HepG2 (cell line): Measurements from ENCODE around the gene RASD1. TPM values are rescaled to one million over a fixed set of nuclear protein-coding genes. Genes with fewer than 3 reads are reported as not detected.

Experiments used
- ATAC-seq: fragments of 200-7000 bp; cut with Tn5 transposase; 3 replicates; pipeline ENCODE4 v1.9.1; 2020; ENCODE audit warnings: mild to moderate bottlenecking, moderate library complexity
- BruUV-seq: library from RNA; stranded (reverse); fragments of 400-500 nt; replicated peaks from 2 replicates; lab custom pipeline; 2021; lab: Mats Ljungman, UMichigan
- CTCF ChIA-PET: fragments of 300-600 bp; formaldehyde crosslinking; extraction: SDS; loops from one replicate; lab custom pipeline; 2021; ENCODE audit warnings: low total read pairs, inconsistent platforms, low intra/inter-chr PET ratio; lab: Yijun Ruan, JAX
- POLR2A ChIA-PET: fragments of 350-600 bp; sonication (Branson Sonifier 250); formaldehyde crosslinking; loops from one replicate; lab custom pipeline; 2020; ENCODE audit warnings: antibody characterized with exemption, inconsistent platforms; lab: Yijun Ruan, JAX
- DNase-seq: peaks from one replicate; pipeline ENCODE4 v3.0.0-alpha.2; 2015; ENCODE audit warnings: low spot score
- FAIRE-seq: peaks from 3 replicates; lab custom pipeline; 2011; peaks lifted over from hg19 to GRCh38; lab: Jason Lieb, UNC
- H2AFZ ChIP-seq: one replicate; pipeline ENCODE4 v1.6.1; 2011; ENCODE audit warnings: low read length, inconsistent platforms
- H3K27ac ChIP-seq: fragments of 300-600 bp; 3 replicates; pipeline ENCODE4 v1.8.0; 2011; ENCODE audit warnings: mixed run types, mild to moderate bottlenecking, mixed read lengths, low read length, inconsistent platforms; ENCODE audit not compliant: insufficient read depth; ENCODE audit errors: extremely low read length
- H3K27me3 ChIP-seq, 2 experiments: fragments of 200-600 bp in 1 of 2; 2 replicates in 1 of 2; 3 replicates in 1 of 2; pipeline versions ENCODE4 v1.6.0 to v1.8.0; 2011; ENCODE audit warnings: low read length in 2 of 2, mild to moderate bottlenecking in 2 of 2, moderate library complexity in 2 of 2, inconsistent platforms in 1 of 2; ENCODE audit not compliant: insufficient read depth in 2 of 2, control insufficient read depth in 1 of 2
- H3K36me3 ChIP-seq, 2 experiments: fragments of 200-600 bp in 1 of 2; replicated peaks in 1 of 2; 2 replicates in 1 of 2; 3 replicates in 1 of 2; pipeline versions ENCODE4 v1.5.1 to v1.8.0; 2011; ENCODE audit warnings: low read length in 2 of 2, inconsistent platforms in 1 of 2; ENCODE audit not compliant: insufficient read depth in 2 of 2, control insufficient read depth in 1 of 2
- H3K4me1 ChIP-seq: 2 replicates; pipeline ENCODE4 v1.5.1; 2012; ENCODE audit warnings: low read length, inconsistent platforms; ENCODE audit not compliant: insufficient read depth
- H3K4me2 ChIP-seq: 2 replicates; pipeline ENCODE4 v1.6.0; 2011; ENCODE audit warnings: low read depth, low read length, inconsistent platforms
- H3K4me3 ChIP-seq, 3 experiments: fragments of 200-600 bp in 1 of 3; sonication (generic), shearing (Covaris generic) in 1 of 3; replicated peaks in 1 of 3; 2 replicates each; pipeline ENCODE4 v1.5.1; 2011 to 2016; ENCODE audit warnings: low read length in 3 of 3, inconsistent platforms in 2 of 3, low read depth in 2 of 3, mild to moderate bottlenecking in 2 of 3, control low read depth in 1 of 3, mixed read lengths in 1 of 3; ENCODE audit not compliant: insufficient read depth in 1 of 3
- H3K79me2 ChIP-seq: one replicate; pipeline ENCODE4 v1.6.1; 2011; ENCODE audit warnings: low read length, inconsistent platforms; ENCODE audit not compliant: insufficient read depth
- H3K9ac ChIP-seq: 2 replicates; pipeline ENCODE4 v1.6.0; 2011; ENCODE audit warnings: mild to moderate bottlenecking, low read depth, low read length, inconsistent platforms; ENCODE audit not compliant: insufficient read depth
- H3K9me3 ChIP-seq: 2 replicates; pipeline ENCODE4 v1.5.1; 2012; ENCODE audit warnings: mild to moderate bottlenecking, low read length
- H4K20me1 ChIP-seq: 2 replicates; pipeline ENCODE4 v1.6.0; 2011; ENCODE audit warnings: inconsistent platforms, mild to moderate bottlenecking, low read length, moderate library complexity; ENCODE audit not compliant: insufficient read depth
- ATF1 ChIP-seq: IDR thresholded peaks from 2 replicates; pipeline ENCODE4 v1.6.1; 2016; ENCODE audit warnings: mild to moderate bottlenecking, control low read depth
- CBX5 ChIP-seq: sonication (generic); formaldehyde crosslinking; IDR thresholded peaks from 2 replicates; pipeline ENCODE4 v1.4.0; 2020; ENCODE audit warnings: missing genetic modification reagents, borderline replicate concordance
- CC2D1A ChIP-seq: sonication (generic); formaldehyde crosslinking; IDR thresholded peaks from 2 replicates; pipeline ENCODE4 v1.8.1; 2023; ENCODE audit warnings: mild to moderate bottlenecking, missing genetic modification reagents
- CEBPB ChIP-seq: IDR thresholded peaks from 2 replicates; pipeline ENCODE4 v1.6.1; 2011; ENCODE audit warnings: low read depth, low read length, improper control_type of control experiment, borderline replicate concordance
- EED ChIP-seq: sonication (generic); formaldehyde crosslinking; IDR thresholded peaks from 2 replicates; pipeline ENCODE4 v1.5.0; 2020; ENCODE audit warnings: mild to moderate bottlenecking, missing genetic modification reagents
- FOXM1 ChIP-seq: sonication (generic); formaldehyde crosslinking; IDR thresholded peaks from 2 replicates; pipeline ENCODE4 v1.5.0; 2020; ENCODE audit warnings: missing genetic modification reagents
- GPN1 ChIP-seq: sonication (generic); formaldehyde crosslinking; IDR thresholded peaks from 2 replicates; pipeline ENCODE4 v1.5.1; 2020; ENCODE audit warnings: missing genetic modification reagents, borderline replicate concordance
- NFE2 ChIP-seq: sonication (generic); formaldehyde crosslinking; IDR thresholded peaks from 2 replicates; pipeline ENCODE4 v1.4.0; 2020; ENCODE audit warnings: missing genetic modification reagents
- NPAS2 ChIP-seq: sonication (generic); formaldehyde crosslinking; IDR thresholded peaks from 2 replicates; pipeline ENCODE4 v1.8.0; 2022; ENCODE audit warnings: mild to moderate bottlenecking, missing genetic modification reagents, borderline replicate concordance
- TAF15 ChIP-seq: fragments of 200-400 bp; formaldehyde crosslinking; IDR thresholded peaks from one replicate; pipeline ENCODE4 v1.6.1; 2018; ENCODE audit warnings: mild to moderate bottlenecking, low read depth, low read length; ENCODE audit not compliant: poor library complexity, severe bottlenecking
- WGBS: methylation state at CpG from one replicate; pipeline ENCODE4 v1.1.6; 2017; ENCODE audit warnings: low lambda C conversion rate; 5-methylcytosine and 5-hydroxymethylcytosine counted together
- in situ Hi-C: cut with HindIII; loops from 2 replicates; pipeline ENCODE4 v1.10.0; 2017; ENCODE audit warnings: low pct_unique_long_range_greater_than_20kb; ENCODE audit not compliant: extremely low pct_ligation_motif_present
- intact Hi-C: fragments of 100-400 bp; cut with micrococcal nuclease; formaldehyde crosslinking; loops from one replicate; pipeline ENCODE4 v1.10.0; 2022; ENCODE audit not compliant: unreplicated experiment
- polyA plus RNA-seq, 8 experiments: library from polyadenylated mRNA; depleted of rRNA in 3 of 8; stranded (reverse) in 7 of 8; unstranded in 1 of 8; fragments of >200 nt; fragmentation: Illumina TruSeq in 4 of 8; extraction: Trizol in 4 of 8; gene quantifications; 2 replicates each; pipeline versions ENCODE4 v1.2.1 to v1.2.3, GENCODE V29; 2011 to 2016; ENCODE audit warnings: low read depth in 4 of 8, missing spikeins in 1 of 8, mixed read lengths in 1 of 8; ENCODE audit not compliant: insufficient read depth in 1 of 8
- total RNA-seq, 5 experiments: library from RNA; depleted of rRNA; stranded (reverse); fragments of >200 nt; fragmentation: Illumina TruSeq; extraction: Trizol; gene quantifications; 2 replicates each; pipeline ENCODE4 v1.2.3, GENCODE V29; 2016; ENCODE audit warnings: low read depth in 1 of 5
- TF ChIP-seq, protein P1 (sequence below): sonication (generic); formaldehyde crosslinking; IDR thresholded peaks from 2 replicates; pipeline ENCODE4 v1.5.0; 2020; ENCODE audit warnings: missing genetic modification reagents
- TF ChIP-seq, protein P2 (sequence below): sonication (generic); formaldehyde crosslinking; IDR thresholded peaks from 2 replicates; pipeline ENCODE4 v1.8.1; 2023; ENCODE audit warnings: mild to moderate bottlenecking, missing genetic modification reagents, borderline replicate concordance

The RASD1 gene
- total and polyA plus RNA-seq, 2 of the 13 experiments (the other 11 are each of a cell fraction or from before 2014, with no cell fraction given), result 1.6 to 4.2 TPM

DNA sequence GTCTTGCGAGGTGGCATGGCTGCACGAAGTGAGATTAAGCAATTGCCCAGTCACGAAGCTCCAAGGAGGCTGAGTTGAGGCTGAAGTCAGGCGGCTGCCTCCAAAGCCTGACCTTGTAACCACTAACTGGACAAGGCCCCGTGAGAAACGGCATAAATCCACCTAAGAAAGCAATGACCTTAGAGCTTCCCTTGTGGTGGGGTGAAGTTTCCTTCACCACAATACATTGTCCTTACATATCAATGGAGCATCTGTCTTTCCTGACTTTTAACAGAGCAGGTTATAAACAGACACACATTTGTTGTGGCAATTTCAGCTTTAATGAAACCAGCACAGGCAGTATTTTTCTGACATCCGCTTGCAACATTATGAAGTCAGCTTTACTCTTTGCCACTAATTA is 21.9 kb downstream of the RASD1 start:
- Histone ChIP-seq H3K27me3 (peaks cover 6 to 38% of the 10 kb centered on the region in 2 experiments; a peak in 3 of 5 replicates), H3K27ac (no peak overlapping the region), H4K20me1 (no peaks in the 10 kb centered on the region), H3K36me3 (no peaks in the 10 kb centered on the region; a peak in 1 of 5 replicates), H3K4me1 (peaks cover 47% of the 10 kb centered on the region)
- intact Hi-C loops, result no loop called here
- TF ChIP-seq NPAS2 (CRISPR knock-in tag), result no peak
- TF ChIP-seq, protein P1, sequence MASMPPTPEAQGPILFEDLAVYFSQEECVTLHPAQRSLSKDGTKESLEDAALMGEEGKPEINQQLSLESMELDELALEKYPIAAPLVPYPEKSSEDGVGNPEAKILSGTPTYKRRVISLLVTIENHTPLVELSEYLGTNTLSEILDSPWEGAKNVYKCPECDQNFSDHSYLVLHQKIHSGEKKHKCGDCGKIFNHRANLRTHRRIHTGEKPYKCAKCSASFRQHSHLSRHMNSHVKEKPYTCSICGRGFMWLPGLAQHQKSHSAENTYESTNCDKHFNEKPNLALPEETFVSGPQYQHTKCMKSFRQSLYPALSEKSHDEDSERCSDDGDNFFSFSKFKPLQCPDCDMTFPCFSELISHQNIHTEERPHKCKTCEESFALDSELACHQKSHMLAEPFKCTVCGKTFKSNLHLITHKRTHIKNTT (CRISPR knock-in tag), result no peak
- TF ChIP-seq FOXM1 (CRISPR knock-in tag), result no peak
- TF ChIP-seq CBX5 (CRISPR knock-in tag), result no peak
- no peak for TF ChIP-seq TAF15
- no peak for TF ChIP-seq EED (CRISPR knock-in tag)
- no peak for TF ChIP-seq CEBPB
- no peak for TF ChIP-seq ATF1
- TF ChIP-seq CC2D1A (CRISPR knock-in tag), result no peak
- no peak for TF ChIP-seq NFE2 (CRISPR knock-in tag)
- TF ChIP-seq, protein P2, sequence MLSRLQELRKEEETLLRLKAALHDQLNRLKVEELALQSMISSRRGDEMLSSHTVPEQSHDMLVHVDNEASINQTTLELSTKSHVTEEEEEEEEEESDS, result no peak
- TF ChIP-seq GPN1 (CRISPR knock-in tag), result no peak
- TF ChIP-seq, all 625 proteins: peak for 0
- no peaks in the 10 kb centered on the region for H3K9me3 ChIP-seq
- H3K9ac ChIP-seq, result no peak overlapping the region
- FAIRE-seq (no peak), DNase-seq (no peak), ATAC-seq (no peak)
- no peak overlapping the region for H3K4me3 ChIP-seq
- BruUV-seq, result no TSS peak
- H2AFZ ChIP-seq, result peak overlapping the region; percentile 40
- POLR2A ChIA-PET, result no interaction called here
- in situ Hi-C loops, result no loop called here
- no peak overlapping the region for H3K4me2 ChIP-seq
- 34% methylated on average over 7 of the region's 7 CpGs for WGBS
- H3K79me2 ChIP-seq, result peaks cover 23% of the 10 kb centered on the region
- CTCF ChIA-PET, result no interaction called here
